AG09309 (cell line): ENCODE measurements around the gene CDHR2.

Experiments
- DNase-seq: peaks from one replicate; pipeline ENCODE4 v3.0.0-alpha.2; 2010; ENCODE audit warnings: low read depth
- H3K4me3 ChIP-seq: 2 replicates; pipeline ENCODE4 v1.5.1; 2011; ENCODE audit warnings: mild to moderate bottlenecking, low read depth, low read length, moderate library complexity; ENCODE audit not compliant: control insufficient read depth
- CTCF ChIP-seq: IDR thresholded peaks from 2 replicates; pipeline ENCODE4 v1.5.1; 2011; ENCODE audit warnings: mild to moderate bottlenecking, low read depth, low read length, inconsistent platforms; ENCODE audit not compliant: insufficient read depth, control insufficient read depth; ENCODE audit errors: missing control alignments

Gene CDHR2

DNA sequence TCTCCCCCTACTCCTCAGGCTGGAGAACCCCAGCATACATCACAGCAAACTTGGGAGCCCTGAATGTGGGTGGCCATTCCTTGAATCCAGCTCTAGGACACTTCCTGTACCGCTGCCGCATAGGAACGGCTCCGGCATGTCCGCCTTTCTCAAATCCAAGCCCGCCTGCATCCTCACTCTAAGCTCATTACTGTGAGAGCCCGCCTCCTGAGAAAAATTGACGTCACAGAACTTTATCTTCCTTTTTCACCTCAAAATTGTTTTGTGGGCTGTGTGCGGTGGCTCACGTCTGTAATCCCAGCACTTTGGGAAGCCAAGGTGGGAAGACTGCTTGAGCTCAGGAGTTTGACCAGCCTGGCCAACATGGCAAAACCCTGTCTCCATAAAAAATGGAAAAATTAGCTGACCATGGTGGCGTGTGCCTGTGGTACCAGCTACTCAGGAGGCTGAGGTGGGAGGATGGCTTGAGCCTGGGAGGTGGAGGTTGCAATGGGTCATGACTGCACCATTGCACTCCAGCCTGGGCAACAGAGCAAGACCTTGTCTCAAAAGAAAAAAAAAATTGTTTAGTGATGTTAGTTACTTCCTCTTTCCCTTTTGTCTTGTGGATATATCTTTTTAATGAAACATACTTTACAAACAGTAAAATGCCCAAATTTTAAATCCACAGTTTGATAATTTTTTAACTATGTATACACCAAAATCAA, 34.7 kb upstream of the CDHR2 start:
- no peak overlapping the region for H3K4me3 ChIP-seq
- TF ChIP-seq CTCF, result no peak
- DNase-seq, result no peak

DNA sequence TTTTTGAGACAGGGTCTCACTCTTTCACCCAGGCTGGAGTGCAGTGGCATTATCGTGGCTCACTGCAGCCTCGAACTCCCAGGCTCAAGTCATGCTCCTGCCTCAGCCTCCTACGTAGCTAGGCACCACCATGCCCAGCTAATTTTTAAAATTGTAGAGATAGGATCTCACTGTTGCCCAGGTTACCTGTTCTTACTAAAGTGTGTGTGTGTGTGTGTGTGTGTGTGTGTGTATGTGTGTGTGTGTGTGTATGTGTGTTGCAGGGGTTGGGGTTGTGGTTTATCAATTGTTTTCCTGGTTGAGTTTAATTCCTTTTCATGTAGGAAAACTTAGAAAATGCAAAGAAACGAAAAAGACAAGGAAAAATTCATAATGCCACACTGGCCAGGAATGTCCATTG, 33.7 kb upstream of the CDHR2 start:
- no peak overlapping the region for H3K4me3 ChIP-seq

GRCh38 chr5:176517053-176517661, 32.0 kb upstream of the CDHR2 start:
- TF ChIP-seq CTCF, result no peak
- no peak for DNase-seq

More for the DNA sequence above, 33.7 kb upstream of the CDHR2 start:
- no peak for TF ChIP-seq CTCF
- no peak for DNase-seq

GRCh38 chr5:176519810-176520720, 29.1 kb upstream of the CDHR2 start:
- no peak overlapping the region for H3K4me3 ChIP-seq
- TF ChIP-seq CTCF, result no peak
- DNase-seq, result no peak

More at GRCh38 chr5:176517053-176517661, 32.0 kb upstream of the CDHR2 start:
- H3K4me3 ChIP-seq, result no peak overlapping the region

DNA sequence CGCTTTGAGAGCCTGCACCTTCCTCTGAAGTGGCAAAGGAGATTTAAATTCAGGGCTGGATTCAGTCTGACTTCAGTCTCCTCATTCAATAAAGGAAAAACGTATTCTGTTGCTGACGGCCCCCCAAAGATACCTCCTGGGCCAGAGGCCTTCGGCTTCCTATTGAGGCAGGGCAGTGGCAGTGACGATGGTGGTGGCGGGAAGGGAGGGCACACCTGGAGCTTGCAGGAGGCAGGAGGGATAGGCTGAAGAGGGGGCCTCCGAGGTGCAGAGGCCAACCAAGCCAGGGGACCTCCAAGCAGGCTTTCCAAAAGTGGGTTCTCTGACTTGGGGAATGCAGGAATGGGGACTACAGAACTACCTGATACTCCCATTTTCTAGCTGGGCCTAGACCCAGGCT, 27.9 kb upstream of the CDHR2 start:
- H3K4me3 ChIP-seq, result no peak overlapping the region
- DNase-seq, result no peak
- TF ChIP-seq CTCF, result no peak

GRCh38 chr5:176521699-176522263, 27.4 kb upstream of the CDHR2 start:
- no peak for TF ChIP-seq CTCF
- H3K4me3 ChIP-seq, result no peak overlapping the region
- DNase-seq, result no peak
